ENCODE results near the gene SH3RF3.

SH3RF3 gene

GRCh38 chr2:109545828-109546713, 417.1 kb downstream of the SH3RF3 start:
- no peak overlapping the region for H3K4me3 ChIP-seq (ENCODE audit: low read length)
- peak; percentile 69 for DNase-seq (ENCODE audit: low read depth)
- peak; percentile 97 for TF ChIP-seq CTCF (IDR thresholded peaks at IDR 0.05; ENCODE audit: insufficient read depth, low read depth, low read length, missing control alignments)

- no peak for DNase-seq (ENCODE audit: low read depth)
- TF ChIP-seq CTCF (IDR thresholded peaks at IDR 0.05; ENCODE audit: insufficient read depth, low read depth, low read length, missing control alignments), result no peak
- H3K4me3 ChIP-seq (ENCODE audit: low read length), result no peak overlapping the region
Observed at GRCh38 chr2:109547280-109547679, 418.3 kb downstream of the SH3RF3 start.

- TF ChIP-seq CTCF (IDR thresholded peaks at IDR 0.05; ENCODE audit: insufficient read depth, low read depth, low read length, missing control alignments), result no peak
- no peak for DNase-seq (ENCODE audit: low read depth)
- H3K4me3 ChIP-seq (ENCODE audit: low read length), result no peak overlapping the region
Observed at GRCh38 chr2:109549016-109549590, 420.1 kb downstream of the SH3RF3 start.
